Measurements from ENCODE around the gene FOXK1. TPM values are rescaled to one million over a fixed set of nuclear protein-coding genes. Genes with fewer than 3 reads are reported as not detected.
A peak's percentile ranks its signal among the peaks of the same experiment; 100 is the strongest.

Gene FOXK1
- total and polyA plus RNA-seq, 2 of the 13 experiments (the other 11 are each of a cell fraction or from before 2014, with no cell fraction given): 4.6 to 8.8 TPM

GRCh38 chr7:4739528-4739992 is 57.5 kb downstream of the FOXK1 start (continued):
- TF ChIP-seq TFDP1 (CRISPR knock-in tag; IDR thresholded peaks at IDR 0.05; ENCODE audit: borderline replicate concordance) (no peak; the same call in 1 of the 2 replicates), CERS6 (CRISPR knock-in tag; IDR thresholded peaks at IDR 0.05) (no peak), ZNF614 (CRISPR knock-in tag; IDR thresholded peaks at IDR 0.05; ENCODE audit: borderline replicate concordance) (peak; percentile 56; the same call in 1 of the 2 replicates), ZNF687 (CRISPR knock-in tag; IDR thresholded peaks at IDR 0.05) (peak; percentile 22), HDAC1 (CRISPR knock-in tag; IDR thresholded peaks at IDR 0.05) (no peak), HOXD1 (CRISPR knock-in tag; IDR thresholded peaks at IDR 0.05) (no peak), ZSCAN21 (CRISPR knock-in tag; IDR thresholded peaks at IDR 0.05; ENCODE audit: borderline replicate concordance) (0 out of 2 replicates have a peak, but pooled peaks have one; percentile 29), POLR2AphosphoS5 (IDR thresholded peaks at IDR 0.05; ENCODE audit: low read depth, low read length) (no peak)
- TF ChIP-seq, protein P1, sequence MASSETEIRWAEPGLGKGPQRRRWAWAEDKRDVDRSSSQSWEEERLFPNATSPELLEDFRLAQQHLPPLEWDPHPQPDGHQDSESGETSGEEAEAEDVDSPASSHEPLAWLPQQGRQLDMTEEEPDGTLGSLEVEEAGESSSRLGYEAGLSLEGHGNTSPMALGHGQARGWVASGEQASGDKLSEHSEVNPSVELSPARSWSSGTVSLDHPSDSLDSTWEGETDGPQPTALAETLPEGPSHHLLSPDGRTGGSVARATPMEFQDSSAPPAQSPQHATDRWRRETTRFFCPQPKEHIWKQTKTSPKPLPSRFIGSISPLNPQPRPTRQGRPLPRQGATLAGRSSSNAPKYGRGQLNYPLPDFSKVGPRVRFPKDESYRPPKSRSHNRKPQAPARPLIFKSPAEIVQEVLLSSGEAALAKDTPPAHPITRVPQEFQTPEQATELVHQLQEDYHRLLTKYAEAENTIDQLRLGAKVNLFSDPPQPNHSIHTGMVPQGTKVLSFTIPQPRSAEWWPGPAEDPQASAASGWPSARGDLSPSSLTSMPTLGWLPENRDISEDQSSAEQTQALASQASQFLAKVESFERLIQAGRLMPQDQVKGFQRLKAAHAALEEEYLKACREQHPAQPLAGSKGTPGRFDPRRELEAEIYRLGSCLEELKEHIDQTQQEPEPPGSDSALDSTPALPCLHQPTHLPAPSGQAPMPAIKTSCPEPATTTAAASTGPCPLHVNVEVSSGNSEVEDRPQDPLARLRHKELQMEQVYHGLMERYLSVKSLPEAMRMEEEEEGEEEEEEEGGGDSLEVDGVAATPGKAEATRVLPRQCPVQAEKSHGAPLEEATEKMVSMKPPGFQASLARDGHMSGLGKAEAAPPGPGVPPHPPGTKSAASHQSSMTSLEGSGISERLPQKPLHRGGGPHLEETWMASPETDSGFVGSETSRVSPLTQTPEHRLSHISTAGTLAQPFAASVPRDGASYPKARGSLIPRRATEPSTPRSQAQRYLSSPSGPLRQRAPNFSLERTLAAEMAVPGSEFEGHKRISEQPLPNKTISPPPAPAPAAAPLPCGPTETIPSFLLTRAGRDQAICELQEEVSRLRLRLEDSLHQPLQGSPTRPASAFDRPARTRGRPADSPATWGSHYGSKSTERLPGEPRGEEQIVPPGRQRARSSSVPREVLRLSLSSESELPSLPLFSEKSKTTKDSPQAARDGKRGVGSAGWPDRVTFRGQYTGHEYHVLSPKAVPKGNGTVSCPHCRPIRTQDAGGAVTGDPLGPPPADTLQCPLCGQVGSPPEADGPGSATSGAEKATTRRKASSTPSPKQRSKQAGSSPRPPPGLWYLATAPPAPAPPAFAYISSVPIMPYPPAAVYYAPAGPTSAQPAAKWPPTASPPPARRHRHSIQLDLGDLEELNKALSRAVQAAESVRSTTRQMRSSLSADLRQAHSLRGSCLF (CRISPR knock-in tag; IDR thresholded peaks at IDR 0.05; ENCODE audit: borderline replicate concordance): no peak
- TF ChIP-seq, protein P2, sequence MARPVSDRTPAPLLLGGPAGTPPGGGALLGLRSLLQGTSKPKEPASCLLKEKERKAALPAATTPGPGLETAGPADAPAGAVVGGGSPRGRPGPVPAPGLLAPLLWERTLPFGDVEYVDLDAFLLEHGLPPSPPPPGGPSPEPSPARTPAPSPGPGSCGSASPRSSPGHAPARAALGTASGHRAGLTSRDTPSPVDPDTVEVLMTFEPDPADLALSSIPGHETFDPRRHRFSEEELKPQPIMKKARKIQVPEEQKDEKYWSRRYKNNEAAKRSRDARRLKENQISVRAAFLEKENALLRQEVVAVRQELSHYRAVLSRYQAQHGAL (CRISPR knock-in tag; IDR thresholded peaks at IDR 0.05; ENCODE audit: not compliant biosample characterization): no peak
- TF ChIP-seq, protein P3, sequence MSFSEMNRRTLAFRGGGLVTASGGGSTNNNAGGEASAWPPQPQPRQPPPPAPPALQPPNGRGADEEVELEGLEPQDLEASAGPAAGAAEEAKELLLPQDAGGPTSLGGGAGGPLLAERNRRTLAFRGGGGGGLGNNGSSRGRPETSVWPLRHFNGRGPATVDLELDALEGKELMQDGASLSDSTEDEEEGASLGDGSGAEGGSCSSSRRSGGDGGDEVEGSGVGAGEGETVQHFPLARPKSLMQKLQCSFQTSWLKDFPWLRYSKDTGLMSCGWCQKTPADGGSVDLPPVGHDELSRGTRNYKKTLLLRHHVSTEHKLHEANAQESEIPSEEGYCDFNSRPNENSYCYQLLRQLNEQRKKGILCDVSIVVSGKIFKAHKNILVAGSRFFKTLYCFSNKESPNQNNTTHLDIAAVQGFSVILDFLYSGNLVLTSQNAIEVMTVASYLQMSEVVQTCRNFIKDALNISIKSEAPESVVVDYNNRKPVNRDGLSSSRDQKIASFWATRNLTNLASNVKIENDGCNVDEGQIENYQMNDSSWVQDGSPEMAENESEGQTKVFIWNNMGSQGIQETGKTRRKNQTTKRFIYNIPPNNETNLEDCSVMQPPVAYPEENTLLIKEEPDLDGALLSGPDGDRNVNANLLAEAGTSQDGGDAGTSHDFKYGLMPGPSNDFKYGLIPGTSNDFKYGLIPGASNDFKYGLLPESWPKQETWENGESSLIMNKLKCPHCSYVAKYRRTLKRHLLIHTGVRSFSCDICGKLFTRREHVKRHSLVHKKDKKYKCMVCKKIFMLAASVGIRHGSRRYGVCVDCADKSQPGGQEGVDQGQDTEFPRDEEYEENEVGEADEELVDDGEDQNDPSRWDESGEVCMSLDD (CRISPR knock-in tag; IDR thresholded peaks at IDR 0.05; ENCODE audit: borderline replicate concordance): no peak

All from HepG2 (cell line).